Stimulated activated CD8-positive, alpha-beta memory T cell treated with anti-CD3 and anti-CD28 coated beads, Interleukin-4, amount 100 ng/mL, for 4 hours (primary cell): Measurements from ENCODE around the gene SFSWAP.
"Not testable (repeated sequence)": the region's sequence is repeated elsewhere in the genome, so short reads cannot be mapped to it uniquely, and the experiment has no call there.

ENCODE experiments used
- DNase-seq, 2 donors: peaks; one replicate each; pipeline ENCODE4 v3.0.0-alpha.2; 2020; ENCODE audit warnings: low read depth in 2 of 2, low spot score in 1 of 2

Gene SFSWAP

GRCh38 chr12:131679186-131679585 lies 31.7 kb upstream of the SFSWAP start:
- DNase-seq, result not testable (repeated sequence)

DNA sequence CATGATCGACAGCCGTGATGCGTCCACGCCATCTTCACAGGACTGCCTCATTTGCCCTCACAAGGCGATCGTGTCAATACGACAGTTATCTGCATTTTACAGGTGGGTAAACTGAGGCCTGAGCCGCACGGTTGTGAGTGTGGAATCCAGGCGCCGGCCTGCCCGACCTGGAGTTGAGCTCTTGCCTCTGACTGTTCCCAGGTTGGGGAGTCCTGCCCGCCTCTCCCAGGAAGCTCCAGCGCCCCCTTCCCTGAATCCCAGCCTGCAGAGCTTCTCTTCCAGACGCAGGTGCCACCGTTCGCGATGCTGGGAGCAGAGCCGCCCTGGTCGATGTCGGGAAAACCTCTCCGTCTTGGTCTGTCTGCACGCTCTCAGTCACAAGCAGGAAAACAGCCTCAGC lies 31.1 kb upstream of the SFSWAP start:
- not testable (repeated sequence) for DNase-seq

- not testable (repeated sequence) for DNase-seq
Observed at GRCh38 chr12:131680392-131681256, 30.3 kb upstream of the SFSWAP start.

GRCh38 chr12:131681257-131681620 lies 29.7 kb upstream of the SFSWAP start:
- DNase-seq, result no peak

- peak in 1 of 2 donors; percentile 22 for DNase-seq
Observed at GRCh38 chr12:131681746-131682509, 29.0 kb upstream of the SFSWAP start.

- DNase-seq, result no peak
Observed at GRCh38 chr12:131682510-131682895, 28.4 kb upstream of the SFSWAP start.

- no peak for DNase-seq
Observed at GRCh38 chr12:131683266-131684014, 27.4 kb upstream of the SFSWAP start.

DNA sequence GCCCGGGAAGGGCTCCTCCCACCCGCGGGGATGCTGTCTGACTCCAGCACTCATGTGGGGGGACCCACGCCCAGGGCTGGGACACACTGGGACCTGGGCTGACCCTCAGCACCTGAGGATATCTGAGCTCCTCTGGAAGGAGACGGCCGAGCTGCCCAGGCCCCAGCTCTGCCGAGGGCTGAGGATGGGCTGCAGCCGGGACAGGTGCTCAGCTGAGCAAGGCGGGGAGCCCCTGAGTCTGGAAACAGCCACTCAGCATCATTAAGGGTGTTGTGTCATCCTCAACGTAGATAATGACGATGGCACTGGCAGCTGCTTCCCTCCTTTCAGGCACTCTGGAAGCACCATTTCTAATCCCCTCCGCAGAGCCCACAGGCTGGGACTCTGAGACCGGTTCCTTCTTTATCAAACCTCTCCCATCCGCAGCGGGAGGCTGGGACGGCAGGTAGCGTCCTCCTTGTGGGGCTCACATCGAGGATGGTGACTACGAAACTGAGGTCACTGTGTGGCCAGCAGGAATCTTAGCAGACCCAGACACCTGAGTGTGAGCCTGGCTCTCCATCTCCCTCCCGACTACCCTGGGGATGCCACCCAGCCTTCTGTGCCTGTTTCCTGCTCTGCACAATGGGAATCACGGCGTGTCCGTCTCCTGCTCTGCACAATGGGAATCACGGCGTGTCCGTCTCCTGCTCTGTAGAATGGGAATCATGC lies 26.7 kb upstream of the SFSWAP start:
- no peak for DNase-seq

DNA sequence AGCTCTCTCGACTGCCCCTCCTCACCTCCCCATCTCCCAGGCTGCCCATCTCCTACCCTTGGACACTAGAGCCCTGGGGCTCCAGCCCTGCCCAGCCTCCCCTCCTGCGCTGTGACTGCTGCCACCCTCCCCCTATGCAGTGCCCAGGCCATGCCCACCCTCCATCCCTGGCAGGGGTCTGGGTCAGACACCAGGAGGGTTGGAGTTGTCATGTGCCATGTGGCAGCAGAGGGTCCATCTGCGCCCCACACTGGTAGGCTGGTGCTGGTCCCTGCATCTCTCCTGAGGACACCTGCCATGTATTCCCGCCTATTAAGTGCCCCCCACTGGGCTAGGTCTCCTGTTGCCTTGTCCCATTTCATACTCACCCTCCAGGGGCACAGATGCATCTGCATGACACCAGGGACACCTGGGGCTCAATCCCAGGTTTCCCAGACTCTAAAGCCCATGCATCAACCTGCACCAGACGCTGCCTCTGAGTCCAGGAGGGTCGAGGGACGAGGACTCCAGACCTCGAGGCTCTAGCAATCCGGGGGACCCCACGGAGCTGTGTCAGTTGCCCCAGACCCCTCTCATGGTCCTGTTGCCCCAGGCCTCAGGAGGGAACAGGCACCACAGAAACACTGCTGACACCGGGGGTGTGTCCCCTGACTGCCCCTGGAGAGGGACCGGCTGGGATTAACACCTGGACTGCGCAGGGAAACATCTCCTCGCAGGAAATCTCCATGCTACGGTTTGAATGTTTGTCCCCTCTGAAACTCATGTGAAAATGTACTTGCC lies 23.4 kb upstream of the SFSWAP start:
- no peak for DNase-seq

DNA sequence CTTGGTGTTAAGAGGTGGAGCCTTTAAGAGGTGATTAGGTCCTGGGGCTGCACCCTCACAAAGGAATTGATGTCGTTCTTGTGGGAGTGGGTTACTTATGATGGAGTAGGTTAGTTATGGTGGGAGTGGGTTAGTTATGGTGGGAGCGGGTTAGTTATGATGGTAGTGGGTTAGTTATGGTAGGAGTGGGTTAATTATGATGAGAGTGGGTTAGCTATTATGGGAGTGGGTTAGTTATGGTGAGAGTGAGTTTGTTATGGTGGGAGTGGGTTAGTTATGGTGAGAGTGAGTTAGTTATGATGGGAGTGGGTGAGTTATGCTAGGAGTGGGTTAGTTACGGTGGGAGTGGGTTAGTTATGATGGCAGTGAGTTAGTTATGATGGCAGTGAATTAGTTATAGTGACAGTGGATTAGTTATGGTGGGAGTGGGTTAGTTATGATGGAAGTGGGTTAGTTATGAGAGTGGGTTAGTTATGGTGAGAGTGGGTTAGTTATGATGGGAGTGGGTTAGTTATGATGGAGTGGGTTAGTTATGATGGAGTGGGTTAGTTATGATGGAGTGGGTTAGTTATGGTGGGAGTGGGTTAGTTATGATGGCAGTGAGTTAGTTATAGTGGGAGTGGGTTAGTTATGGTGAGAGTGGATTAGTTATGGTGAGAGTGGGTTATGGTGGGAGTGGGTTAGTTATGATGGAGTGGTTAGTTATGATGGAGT lies 22.6 kb upstream of the SFSWAP start:
- no peak for DNase-seq

- no peak for DNase-seq
Observed at GRCh38 chr12:131688845-131689154, 22.1 kb upstream of the SFSWAP start.

- DNase-seq, result no peak
Observed at GRCh38 chr12:131690320-131690719, 20.6 kb upstream of the SFSWAP start.

DNA sequence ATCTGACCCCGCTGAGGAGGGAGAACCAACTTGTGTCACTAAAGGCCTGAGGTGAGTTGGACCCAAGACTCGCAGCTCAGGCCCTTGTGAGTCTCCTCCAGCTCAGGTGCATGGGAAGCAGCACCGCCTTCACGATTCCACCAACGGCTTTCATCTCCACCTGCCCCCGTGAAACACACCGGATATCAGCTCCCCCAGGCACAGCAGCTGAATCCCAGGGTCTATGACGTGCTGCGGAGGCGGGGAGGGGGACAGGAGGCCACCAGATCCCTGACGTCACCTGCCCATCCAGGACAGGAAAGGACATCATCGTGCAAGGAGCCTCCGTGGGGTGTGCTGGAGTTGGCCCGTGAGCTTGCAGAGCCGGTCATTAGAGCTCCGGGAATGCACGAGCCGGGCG lies 18.5 kb upstream of the SFSWAP start:
- DNase-seq, result no peak

DNA sequence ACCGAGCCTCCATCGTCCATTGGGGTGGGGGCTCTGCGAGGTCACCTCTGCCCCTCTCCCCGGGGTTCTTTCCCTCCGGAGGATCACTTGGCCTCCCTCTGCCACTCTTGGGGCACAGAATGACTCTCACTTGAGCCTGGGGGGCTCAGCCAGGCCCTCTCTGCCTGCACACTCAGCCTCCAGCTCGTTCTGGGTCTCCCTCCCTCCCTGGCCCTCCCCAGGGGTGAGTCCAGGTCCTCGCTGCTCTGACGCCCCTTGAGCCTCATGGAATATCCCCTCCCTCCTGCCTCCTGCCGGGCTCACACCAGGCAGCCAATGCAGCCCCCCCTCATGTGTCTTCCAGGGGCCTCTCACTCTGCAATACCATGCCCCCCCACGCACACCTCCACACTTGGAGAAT lies 17.7 kb upstream of the SFSWAP start:
- DNase-seq, result no peak

- DNase-seq, result no peak
Observed at GRCh38 chr12:131694116-131694838, 16.6 kb upstream of the SFSWAP start.

DNA sequence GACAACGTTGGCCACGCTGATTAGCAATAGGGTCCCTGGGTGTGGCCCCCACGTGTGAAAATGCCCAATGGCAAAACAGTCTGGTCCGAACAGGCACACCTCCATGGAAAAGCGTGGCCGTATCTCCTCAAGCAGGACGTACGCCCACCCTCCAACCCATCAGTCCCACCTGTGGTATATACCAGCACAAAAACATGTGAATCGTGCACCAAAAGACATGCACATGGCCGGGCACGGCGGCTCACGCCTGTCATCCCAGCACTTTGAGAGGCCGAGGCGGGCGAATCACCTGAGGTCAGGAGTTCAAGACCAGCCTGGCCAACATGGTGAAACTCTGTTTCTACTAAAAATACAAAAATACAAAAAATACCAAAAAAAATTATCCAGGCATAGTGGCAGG lies 14.9 kb upstream of the SFSWAP start:
- no peak for DNase-seq

DNA sequence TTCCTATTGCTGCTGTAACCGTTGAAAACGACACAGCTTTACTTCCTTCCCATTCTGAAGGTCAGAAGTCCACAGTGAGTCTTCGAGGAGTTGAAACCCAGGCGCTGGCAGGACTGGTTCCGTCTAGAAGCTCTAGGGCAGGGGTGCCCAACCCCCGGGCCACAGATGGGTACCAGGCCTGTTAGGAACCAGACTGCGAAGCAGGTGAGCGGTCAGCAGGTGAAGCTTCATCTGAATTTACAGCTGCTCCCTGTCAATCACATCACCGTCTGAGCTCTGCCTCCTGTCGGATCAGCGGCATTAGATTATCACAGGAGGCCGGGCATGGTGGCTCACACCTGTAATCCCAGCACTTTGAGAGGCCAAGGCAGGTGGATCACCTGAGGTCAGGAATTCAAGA lies 12.6 kb upstream of the SFSWAP start:
- no peak for DNase-seq

- DNase-seq, result no peak
Observed at GRCh38 chr12:131699434-131699833, 11.5 kb upstream of the SFSWAP start.

- DNase-seq, result no peak
Observed at GRCh38 chr12:131700271-131700670, 10.6 kb upstream of the SFSWAP start.
